ENCODE results near the gene PABPC1L2A. TPM values are rescaled to one million over a fixed set of nuclear protein-coding genes. Genes with fewer than 3 reads are reported as not detected.
"Not testable (repeated sequence)": the region's sequence is repeated elsewhere in the genome, so short reads cannot be mapped to it uniquely, and the experiment has no call there.

Gene PABPC1L2A
- total RNA-seq, 1 experiment from 2014 or later = not detected

GRCh38 chrX:73069365-73070035 is 9.8 kb downstream of the PABPC1L2A start:
- no peaks in the 10 kb centered on the region for H3K27me3 ChIP-seq (replicated peaks; ENCODE audit: insufficient read depth, low read depth, low read length, poor library complexity)
- intact Hi-C loops (cut with micrococcal nuclease; ENCODE audit: unreplicated experiment) = no loop called here
- CTCF ChIA-PET = no interaction called here
- TF ChIP-seq EZH2 (IDR thresholded peaks at IDR 0.05; ENCODE audit: borderline replicate concordance, low read depth, low read length, poor library complexity, severe bottlenecking) (no peak), CTCF (conservative IDR thresholded peaks at IDR 0.05; ENCODE audit: low read depth, low read length) (no peak)
- DNase-seq (ENCODE audit: low spot score) = no peak
- no peak overlapping the region for H3K27ac ChIP-seq (ENCODE audit: low read depth, low read length, poor library complexity, severe bottlenecking)
- no peaks in the 10 kb centered on the region for H3K9me3 ChIP-seq (ENCODE audit: low read depth, low read length, poor library complexity, severe bottlenecking)
- no TSS peak for BruUV-seq (replicated peaks)
- POLR2A ChIA-PET (ENCODE audit: low non-redundant PET) = no interaction called here
- no peaks in the 10 kb centered on the region for H3K36me3 ChIP-seq (ENCODE audit: insufficient read depth, low read length, poor library complexity, severe bottlenecking)
- H3K4me3 ChIP-seq (ENCODE audit: low read depth, low read length, poor library complexity, severe bottlenecking) = no peak overlapping the region
- H3K4me1 ChIP-seq (ENCODE audit: insufficient read depth, low read length, poor library complexity, severe bottlenecking) = no peaks in the 10 kb centered on the region

- ChIA-PET CTCF (no interaction called here), POLR2A (ENCODE audit: low non-redundant PET) (no interaction called here)
- Histone ChIP-seq H3K4me3 (ENCODE audit: low read depth, low read length, poor library complexity, severe bottlenecking) (no peak overlapping the region), H3K27ac (ENCODE audit: low read depth, low read length, poor library complexity, severe bottlenecking) (no peak overlapping the region), H3K27me3 (replicated peaks; ENCODE audit: insufficient read depth, low read depth, low read length, poor library complexity) (no peaks in the 10 kb centered on the region), H3K4me1 (ENCODE audit: insufficient read depth, low read length, poor library complexity, severe bottlenecking) (no peaks in the 10 kb centered on the region), H3K9me3 (ENCODE audit: low read depth, low read length, poor library complexity, severe bottlenecking) (no peaks in the 10 kb centered on the region), H3K36me3 (ENCODE audit: insufficient read depth, low read length, poor library complexity, severe bottlenecking) (no peaks in the 10 kb centered on the region)
- intact Hi-C loops (cut with micrococcal nuclease; ENCODE audit: unreplicated experiment) = no loop called here
- no TSS peak for BruUV-seq (replicated peaks)
- no peak for DNase-seq (ENCODE audit: low spot score)
- TF ChIP-seq EZH2 (IDR thresholded peaks at IDR 0.05; ENCODE audit: borderline replicate concordance, low read depth, low read length, poor library complexity, severe bottlenecking) (no peak), CTCF (conservative IDR thresholded peaks at IDR 0.05; ENCODE audit: low read depth, low read length) (no peak)
These were observed 10.6 kb downstream of the PABPC1L2A start for GRCh38 chrX:73068467-73069364.

GRCh38 chrX:73067761-73068466 is 11.4 kb downstream of the PABPC1L2A start:
- BruUV-seq (replicated peaks); CTCF ChIA-PET; POLR2A ChIA-PET (ENCODE audit: low non-redundant PET); H3K4me3 ChIP-seq (ENCODE audit: low read depth, low read length, poor library complexity, severe bottlenecking); H3K4me1 ChIP-seq (ENCODE audit: insufficient read depth, low read length, poor library complexity, severe bottlenecking); H3K36me3 ChIP-seq (ENCODE audit: insufficient read depth, low read length, poor library complexity, severe bottlenecking); H3K9me3 ChIP-seq (ENCODE audit: low read depth, low read length, poor library complexity, severe bottlenecking); H3K27me3 ChIP-seq (replicated peaks; ENCODE audit: insufficient read depth, low read depth, low read length, poor library complexity); intact Hi-C loops (cut with micrococcal nuclease; ENCODE audit: unreplicated experiment); DNase-seq (ENCODE audit: low spot score); H3K27ac ChIP-seq (ENCODE audit: low read depth, low read length, poor library complexity, severe bottlenecking): not testable (repeated sequence)

Data from A673 (cell line).